Amniotic stem cell (primary cell): ENCODE measurements around the gene HCN2.

ENCODE experiments used
- DNase-seq: peaks from one replicate; lab custom pipeline; 2025; lab: John Stamatoyannopoulos, UW

Gene HCN2

GRCh38 chr19:640606-641189 is 51.0 kb downstream of the HCN2 start:
- no peak for DNase-seq

GRCh38 chr19:641702-642101 is 52.0 kb downstream of the HCN2 start:
- no peak for DNase-seq

DNA sequence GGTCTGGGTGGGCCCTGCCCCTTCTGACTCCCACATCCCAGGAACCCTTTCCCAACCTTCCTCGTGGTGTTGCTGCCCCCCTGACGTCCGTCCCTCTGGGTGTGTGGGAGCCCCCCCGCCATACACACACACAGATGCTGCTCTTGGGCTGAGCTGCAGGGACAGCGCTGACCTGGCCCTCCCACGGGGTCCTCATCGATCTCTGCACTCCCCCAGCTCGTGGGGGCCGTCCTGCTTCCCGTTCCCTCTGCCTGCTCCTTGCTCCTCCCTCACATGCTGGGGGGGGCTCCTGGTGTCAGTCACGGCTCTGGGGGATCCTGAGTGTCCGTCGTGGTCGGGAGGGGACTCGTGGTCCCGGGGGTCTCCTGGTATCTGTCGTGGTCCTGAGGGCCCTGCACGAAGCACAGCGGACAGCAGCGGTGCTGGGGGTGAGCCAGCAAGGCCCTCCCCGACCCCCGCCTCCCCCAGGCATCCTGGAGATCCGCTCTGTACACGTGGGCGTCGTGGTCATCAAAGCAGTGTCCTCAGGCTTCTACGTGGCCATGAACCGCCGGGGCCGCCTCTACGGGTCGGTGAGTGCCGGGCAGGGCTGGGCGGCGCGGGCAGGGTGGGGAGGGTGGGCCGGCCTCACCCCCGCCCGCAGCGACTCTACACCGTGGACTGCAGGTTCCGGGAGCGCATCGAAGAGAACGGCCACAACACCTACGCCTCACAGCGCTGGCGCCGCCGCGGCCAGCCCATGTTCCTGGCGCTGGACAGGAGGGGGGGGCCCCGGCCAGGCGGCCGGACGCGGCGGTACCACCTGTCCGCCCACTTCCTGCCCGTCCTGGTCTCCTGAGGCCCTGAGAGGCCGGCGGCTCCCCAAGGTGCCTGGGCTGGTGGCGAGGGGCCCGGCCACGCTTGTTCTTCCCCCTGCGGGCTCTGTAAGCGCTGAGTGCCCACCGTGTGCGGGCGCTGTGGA is 53.4 kb downstream of the HCN2 start:
- DNase-seq = no peak

DNA sequence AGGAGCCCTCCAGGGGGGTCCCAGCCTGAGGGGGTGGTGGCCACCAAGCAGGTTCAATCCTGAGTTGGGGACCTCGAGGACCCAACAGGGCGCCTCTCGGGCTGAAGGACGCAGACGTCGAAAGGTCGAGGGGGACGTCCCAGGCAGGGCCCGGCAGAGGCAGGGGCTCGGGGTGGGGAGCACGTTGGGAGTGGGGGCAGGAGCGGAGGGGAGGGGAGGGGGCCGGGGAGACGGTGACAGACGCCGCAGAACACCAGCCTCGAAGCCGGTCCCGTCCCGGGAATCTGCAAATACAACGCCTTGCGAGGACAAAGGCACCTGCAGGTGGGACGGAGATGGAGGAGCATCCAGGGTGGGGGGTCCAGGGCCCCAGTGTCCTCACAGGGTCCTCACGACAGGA is 54.1 kb downstream of the HCN2 start:
- DNase-seq = no peak

GRCh38 chr19:644363-644762 is 54.7 kb downstream of the HCN2 start:
- DNase-seq = no peak

- DNase-seq = no peak
These were observed 55.1 kb downstream of the HCN2 start for GRCh38 chr19:644789-645188.

GRCh38 chr19:645912-646778 is 56.5 kb downstream of the HCN2 start:
- DNase-seq = no peak

DNA sequence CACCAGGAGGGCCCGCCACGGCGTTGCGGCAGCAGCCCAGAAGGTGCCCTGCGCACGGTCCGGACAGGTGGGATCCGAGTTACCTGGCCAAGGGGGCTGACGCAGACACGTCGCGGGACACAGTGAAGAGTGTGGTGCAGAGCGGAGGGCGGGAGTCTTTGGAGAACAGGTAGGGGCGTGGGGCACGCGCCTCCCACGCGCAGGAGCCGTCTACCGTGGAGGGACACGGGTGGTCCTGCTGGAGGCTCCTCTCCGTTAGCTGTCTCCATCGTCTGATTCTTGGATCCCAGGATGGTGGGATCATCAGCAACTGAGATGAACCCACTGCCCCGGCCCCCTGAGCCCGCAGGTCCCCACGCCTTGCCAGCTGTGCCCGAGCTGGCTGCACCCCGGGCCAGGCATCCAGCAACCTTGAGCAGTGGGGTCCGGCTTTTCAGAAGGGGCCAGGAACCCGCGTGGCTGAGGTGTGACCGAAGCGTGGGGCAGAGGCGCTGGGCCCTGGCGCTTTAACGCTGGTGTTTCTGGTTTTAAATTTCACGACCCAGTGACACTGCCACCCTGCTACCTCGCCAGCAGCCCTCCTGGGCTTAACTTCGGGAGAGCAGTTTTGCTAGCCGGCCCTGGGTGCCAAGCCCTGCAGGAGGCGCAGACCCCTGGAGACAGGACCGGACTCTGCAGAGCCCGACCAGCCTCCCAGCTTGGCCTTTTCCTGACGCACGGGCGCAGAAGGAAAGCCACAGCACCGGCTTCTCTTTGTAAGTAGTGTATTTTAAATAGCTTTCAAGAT is 57.3 kb downstream of the HCN2 start:
- no peak for DNase-seq

GRCh38 chr19:647566-648284 is 58.0 kb downstream of the HCN2 start:
- no peak for DNase-seq

GRCh38 chr19:648305-648704 is 58.6 kb downstream of the HCN2 start:
- DNase-seq = no peak

DNA sequence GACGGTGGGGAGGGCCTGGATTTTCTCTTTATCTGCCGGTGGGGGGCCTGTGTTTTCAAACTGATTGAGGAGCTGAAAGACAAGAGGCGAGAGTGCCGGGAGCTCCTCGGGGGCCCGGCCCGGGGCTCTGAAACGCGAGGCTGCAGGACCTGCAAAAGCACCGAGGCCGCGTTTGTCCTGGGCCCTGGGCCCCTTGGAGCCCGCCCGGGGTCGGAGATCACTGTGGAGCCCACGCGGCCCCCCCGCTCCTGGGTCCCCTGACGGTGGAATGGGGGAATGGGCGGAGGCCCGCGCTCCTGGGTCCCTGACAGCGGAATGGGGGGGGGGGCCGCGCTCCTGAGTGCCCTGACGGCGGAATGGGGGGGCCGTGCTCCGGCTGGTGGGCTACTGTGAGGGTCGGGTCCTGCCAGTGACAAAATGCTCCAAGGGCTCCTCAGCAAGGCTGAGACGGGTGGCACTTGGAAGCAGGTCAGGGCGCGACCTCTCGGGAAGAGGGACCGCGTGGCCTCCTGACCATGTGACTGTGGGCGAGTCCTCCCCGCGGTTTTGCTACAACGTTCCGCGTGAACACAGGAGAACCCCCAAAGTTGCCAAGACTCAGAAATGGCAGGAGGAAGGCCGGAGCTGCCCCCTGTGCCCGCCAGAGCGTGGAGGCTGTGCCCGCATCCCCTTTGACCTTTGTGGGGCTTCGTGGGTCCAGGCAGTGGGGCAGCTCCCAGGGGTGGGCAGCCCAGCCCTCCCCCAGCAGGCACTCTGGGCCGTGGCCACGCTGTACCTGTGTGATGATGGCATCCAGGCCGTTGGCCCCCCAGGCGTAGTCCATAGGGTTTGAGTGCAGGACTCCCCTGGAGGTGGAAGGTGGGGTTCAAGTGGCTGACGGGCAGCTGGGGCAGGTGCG is 59.5 kb downstream of the HCN2 start:
- no peak for DNase-seq

- DNase-seq = no peak
These were observed 60.4 kb downstream of the HCN2 start for GRCh38 chr19:650121-650520.

DNA sequence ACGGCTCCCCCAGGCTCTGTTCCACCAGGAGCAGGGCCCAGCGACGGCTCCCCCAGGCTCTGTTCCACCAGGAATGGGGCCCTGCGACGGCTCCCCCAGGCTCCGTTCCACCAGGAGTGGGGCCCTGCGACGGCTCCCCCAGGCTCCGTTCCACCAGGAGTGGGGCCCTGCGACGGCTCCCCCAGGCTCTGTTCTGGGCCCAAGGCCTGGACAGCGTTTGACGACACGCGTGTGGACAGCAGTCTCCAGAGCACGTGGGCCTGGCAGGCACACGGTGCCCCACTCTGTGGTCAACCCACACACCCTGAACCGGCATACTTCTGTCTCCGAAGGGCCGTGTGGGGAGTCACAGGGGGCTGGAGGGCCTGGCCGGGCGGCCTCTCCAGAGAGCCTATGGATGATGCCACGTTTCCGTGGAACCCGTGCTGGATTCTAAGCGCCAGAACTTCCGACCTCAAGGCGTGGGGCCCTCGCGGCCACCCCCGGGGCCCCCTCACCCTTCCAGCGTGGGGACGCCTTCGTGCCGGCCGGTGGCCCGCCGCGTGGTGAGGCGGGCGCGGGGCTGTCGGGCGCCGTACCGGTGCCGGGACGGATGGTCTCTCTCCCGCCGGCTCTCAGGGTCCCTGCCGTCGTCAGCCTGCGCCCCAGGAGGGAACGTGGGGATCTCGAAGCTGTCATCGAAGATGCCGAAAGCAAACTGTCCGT is 61.6 kb downstream of the HCN2 start:
- no peak for DNase-seq

- no peak for DNase-seq
These were observed 62.3 kb downstream of the HCN2 start for GRCh38 chr19:651991-652390.

GRCh38 chr19:652467-653389 is 63.0 kb downstream of the HCN2 start:
- no peak for DNase-seq

- DNase-seq = no peak
These were observed 63.7 kb downstream of the HCN2 start for GRCh38 chr19:653425-653824.

DNA sequence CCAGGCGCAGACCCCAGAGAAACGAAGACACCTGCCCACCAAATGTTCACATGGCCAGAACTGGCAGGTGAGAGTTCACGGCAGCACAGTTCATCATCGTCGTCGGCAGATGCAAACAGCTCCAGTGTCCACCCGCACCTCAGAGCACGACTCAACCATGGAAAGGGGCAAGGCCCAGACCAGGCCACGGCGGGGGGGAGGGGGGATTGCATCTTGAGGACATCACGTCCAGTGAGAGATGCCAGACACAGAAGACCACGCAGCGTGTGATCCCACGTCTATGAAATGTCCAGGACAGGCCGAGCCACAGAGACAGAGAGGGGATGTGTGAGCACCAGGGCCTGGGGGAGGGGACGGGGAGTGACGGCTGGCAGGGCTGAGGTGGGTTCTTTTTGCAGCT is 66.0 kb downstream of the HCN2 start:
- DNase-seq = no peak
